Nephron progenitor cell (in vitro differentiated cells): Measurements from ENCODE around the gene NRP1.

Experiments
- DNase-seq: peaks from one replicate; pipeline ENCODE4 v3.0.0; 2021
- H3K27ac Mint-ChIP-seq: 2 replicates; pipeline ENCODE4 v1.8.0; 2021; ENCODE audit warnings: mild to moderate bottlenecking, moderate library complexity, mixed read lengths
- H3K27me3 Mint-ChIP-seq: 2 replicates; pipeline ENCODE4 v1.8.0; 2021; ENCODE audit warnings: mild to moderate bottlenecking, low read depth, mixed read lengths; ENCODE audit not compliant: poor library complexity
- H3K36me3 Mint-ChIP-seq: 2 replicates; pipeline ENCODE4 v1.8.0; 2021; ENCODE audit warnings: low read depth, mixed read lengths
- H3K4me1 Mint-ChIP-seq: 2 replicates; pipeline ENCODE4 v1.8.0; 2021; ENCODE audit warnings: mixed read lengths
- H3K4me3 Mint-ChIP-seq: 2 replicates; pipeline ENCODE4 v1.8.0; 2021; ENCODE audit warnings: mild to moderate bottlenecking, moderate library complexity, mixed read lengths
- H3K9me3 Mint-ChIP-seq: 2 replicates; pipeline ENCODE4 v1.8.0; 2021; ENCODE audit warnings: mild to moderate bottlenecking, moderate library complexity, mixed read lengths
- CTCF ChIP-seq: fragments of 200-600 bp; sonication (generic); IDR thresholded peaks from 2 replicates; pipeline ENCODE4 v1.5.0; 2021; ENCODE audit warnings: antibody characterized with exemption

NRP1 gene

GRCh38 chr10:33270971-33271370 lies 63.5 kb downstream of the NRP1 start:
- no peak for DNase-seq
- Mint-ChIP-seq H3K27me3 (no peaks in the 10 kb centered on the region), H3K36me3 (peaks cover 81% of the 10 kb centered on the region), H3K9me3 (no peaks in the 10 kb centered on the region), H3K4me1 (peaks cover 49% of the 10 kb centered on the region), H3K4me3 (no peak overlapping the region), H3K27ac (no peak overlapping the region)
- no peak for TF ChIP-seq CTCF

GRCh38 chr10:33267708-33268107 lies 66.8 kb downstream of the NRP1 start:
- Mint-ChIP-seq H3K4me1 (peaks cover 50% of the 10 kb centered on the region), H3K27me3 (no peaks in the 10 kb centered on the region), H3K27ac (peak overlapping the region; percentile 58), H3K4me3 (no peak overlapping the region), H3K36me3 (peaks cover 90% of the 10 kb centered on the region), H3K9me3 (no peaks in the 10 kb centered on the region)
- TF ChIP-seq CTCF: no peak
- no peak for DNase-seq

- H3K4me1 Mint-ChIP-seq: peaks cover 41% of the 10 kb centered on the region
- H3K36me3 Mint-ChIP-seq: peaks cover 90% of the 10 kb centered on the region
- H3K9me3 Mint-ChIP-seq: no peaks in the 10 kb centered on the region
- H3K27me3 Mint-ChIP-seq: no peaks in the 10 kb centered on the region
- no peak for TF ChIP-seq CTCF
- no peak for DNase-seq
- H3K4me3 Mint-ChIP-seq: no peak overlapping the region
- peak overlapping the region; percentile 93 for H3K27ac Mint-ChIP-seq
Observed at GRCh38 chr10:33265621-33266020, 68.8 kb downstream of the NRP1 start.

GRCh38 chr10:33263453-33263852 lies 71.0 kb downstream of the NRP1 start:
- Mint-ChIP-seq H3K4me1 (peaks cover 55% of the 10 kb centered on the region), H3K4me3 (no peak overlapping the region), H3K27me3 (no peaks in the 10 kb centered on the region), H3K27ac (peak overlapping the region; percentile 82), H3K36me3 (peaks cover 86% of the 10 kb centered on the region), H3K9me3 (no peaks in the 10 kb centered on the region)
- TF ChIP-seq CTCF: no peak
- no peak for DNase-seq

- Mint-ChIP-seq H3K27ac (no peak overlapping the region), H3K36me3 (peaks cover 86% of the 10 kb centered on the region), H3K4me1 (peaks cover 59% of the 10 kb centered on the region), H3K27me3 (no peaks in the 10 kb centered on the region), H3K9me3 (no peaks in the 10 kb centered on the region), H3K4me3 (peak overlapping the region; percentile 11)
- TF ChIP-seq CTCF: no peak
- DNase-seq: no peak
Observed at GRCh38 chr10:33262871-33263270, 71.6 kb downstream of the NRP1 start.

GRCh38 chr10:33260403-33261149 lies 73.9 kb downstream of the NRP1 start:
- Mint-ChIP-seq H3K9me3 (no peaks in the 10 kb centered on the region), H3K27ac (peak overlapping the region; percentile 52), H3K4me3 (no peak overlapping the region), H3K27me3 (no peaks in the 10 kb centered on the region), H3K36me3 (peaks cover 91% of the 10 kb centered on the region), H3K4me1 (peaks cover 60% of the 10 kb centered on the region)
- TF ChIP-seq CTCF: no peak
- DNase-seq: no peak
